HCT116 (cell line): Measurements from ENCODE around the gene DGKG. TPM values are rescaled to one million over a fixed set of nuclear protein-coding genes. Genes with fewer than 3 reads are reported as not detected.

Source experiments
- ATAC-seq: fragments of 200-7000 bp; cut with Tn5 transposase; 2 replicates; pipeline ENCODE4 v1.9.1; 2020; ENCODE audit warnings: mild to moderate bottlenecking, moderate library complexity
- BruUV-seq: library from RNA; stranded (reverse); fragments of 400-500 nt; replicated peaks from 2 replicates; lab custom pipeline; 2021; lab: Mats Ljungman, UMichigan
- CTCF ChIA-PET: fragments of 300-600 bp; sonication (Branson Sonifier 250); formaldehyde crosslinking; loops from one replicate; lab custom pipeline; 2021; ENCODE audit warnings: antibody characterized with exemption; lab: Charles Lee
- POLR2A ChIA-PET: fragments of 300-600, 350-600 bp; sonication (Branson Sonifier 250); formaldehyde crosslinking; loops from one replicate; lab custom pipeline; 2021; ENCODE audit warnings: antibody characterized with exemption; lab: Charles Lee
- RAD21 ChIA-PET, 2 experiments: fragments of 300-600 bp; sonication (Branson Sonifier 250); formaldehyde crosslinking; loops; one replicate each; lab custom pipeline; 2023; ENCODE audit warnings: low total read pairs in 2 of 2; ENCODE audit not compliant: uncharacterized antibody in 2 of 2, unreplicated experiment in 2 of 2, low non-redundant PET in 1 of 2; lab: Charles Lee
- DNase-seq: peaks from one replicate; pipeline ENCODE4 v3.0.0-alpha.2; 2010; ENCODE audit warnings: low read depth, low spot score
- H2AFZ ChIP-seq: fragments of 200-600 bp; shearing (Covaris generic), sonication (generic); 2 replicates; pipeline ENCODE4 v1.6.1; 2017; ENCODE audit warnings: low read depth, mixed run types, mixed read lengths, antibody characterized with exemption, low read length; ENCODE audit not compliant: poor library complexity, severe bottlenecking
- H3K27ac ChIP-seq: 2 replicates; pipeline ENCODE4 v1.5.1; 2012; ENCODE audit warnings: low read depth, low read length
- H3K27me3 ChIP-seq: fragments of 200-600 bp; sonication (generic); 2 replicates; pipeline ENCODE4 v1.6.1; 2016; ENCODE audit warnings: mixed run types, low read length, mixed read lengths; ENCODE audit not compliant: insufficient read depth
- H3K36me3 ChIP-seq, 2 experiments: fragments of 200-500 bp in 1 of 2; fragments of 200-600 bp in 1 of 2; sonication (Bioruptor generic) in 1 of 2; sonication (generic) in 1 of 2; 2 replicates each; pipeline versions ENCODE4 v1.5.1 to v1.6.1; 2014 to 2016; ENCODE audit warnings: low read length in 2 of 2, inconsistent platforms in 1 of 2, mixed read lengths in 1 of 2, mixed run types in 1 of 2; ENCODE audit not compliant: insufficient read depth in 2 of 2, control insufficient read depth in 1 of 2
- H3K4me1 ChIP-seq, 2 experiments: fragments of 200-600 bp in 1 of 2; sonication (generic) in 1 of 2; 2 replicates each; pipeline versions ENCODE4 v1.5.1 to v1.6.1; 2012 to 2017; ENCODE audit warnings: low read length in 2 of 2, inconsistent platforms in 1 of 2, mild to moderate bottlenecking in 1 of 2, mixed read lengths in 1 of 2, mixed run types in 1 of 2, moderate library complexity in 1 of 2; ENCODE audit not compliant: insufficient read depth in 2 of 2, control insufficient read depth in 1 of 2
- H3K4me2 ChIP-seq: fragments of 200-600 bp; sonication (generic); 2 replicates; pipeline ENCODE4 v1.6.1; 2017; ENCODE audit warnings: mixed run types, low read length, mixed read lengths
- H3K4me3 ChIP-seq, 2 experiments: fragments of 200-600 bp in 1 of 2; sonication (generic) in 1 of 2; replicated peaks in 1 of 2; 2 replicates each; pipeline ENCODE4 v1.5.1; 2011 to 2016; ENCODE audit warnings: low read length in 2 of 2, control low read depth in 1 of 2, low read depth in 1 of 2, mild to moderate bottlenecking in 1 of 2, mixed read lengths in 1 of 2, mixed run types in 1 of 2
- H3K79me2 ChIP-seq: fragments of 200-600 bp; sonication (generic); 2 replicates; pipeline ENCODE4 v1.6.1; 2017; ENCODE audit warnings: mild to moderate bottlenecking, mixed run types, low read length, moderate library complexity, mixed read lengths; ENCODE audit not compliant: insufficient read depth
- H3K9ac ChIP-seq: fragments of 200-600 bp; sonication (generic); 2 replicates; pipeline ENCODE4 v1.6.1; 2016; ENCODE audit warnings: low read length, mixed read lengths
- H3K9me2 ChIP-seq: fragments of 200-600 bp; sonication (generic), shearing (Covaris generic); 2 replicates; pipeline ENCODE4 v1.6.1; 2017; ENCODE audit warnings: mixed run types, mild to moderate bottlenecking, moderate library complexity; ENCODE audit not compliant: insufficient read depth
- H3K9me3 ChIP-seq, 2 experiments: fragments of 200-500 bp in 1 of 2; fragments of 200-600 bp in 1 of 2; sonication (Bioruptor generic) in 1 of 2; sonication (generic) in 1 of 2; 2 replicates each; pipeline ENCODE4 v1.6.1; 2014 to 2017; ENCODE audit warnings: low read length in 2 of 2, mixed read lengths in 2 of 2, inconsistent platforms in 1 of 2, low read depth in 1 of 2, mild to moderate bottlenecking in 1 of 2, mixed run types in 1 of 2, moderate library complexity in 1 of 2; ENCODE audit not compliant: control insufficient read depth in 1 of 2, insufficient read depth in 1 of 2
- H4K20me1 ChIP-seq: fragments of 200-600 bp; sonication (generic), shearing (Covaris generic); 2 replicates; pipeline ENCODE4 v1.6.1; 2017; ENCODE audit warnings: mixed run types, mild to moderate bottlenecking, moderate library complexity; ENCODE audit not compliant: insufficient read depth
- ATF3 ChIP-seq: IDR thresholded peaks from 2 replicates; pipeline ENCODE4 v1.6.1; 2012
- CBX3 ChIP-seq: IDR thresholded peaks from 2 replicates; pipeline ENCODE4 v1.6.1; 2012; ENCODE audit warnings: low read depth
- CEBPB ChIP-seq: IDR thresholded peaks from 2 replicates; pipeline ENCODE4 v1.6.1; 2012; ENCODE audit warnings: low read depth
- EZH2 ChIP-seq: fragments of 200-600 bp; sonication (generic); IDR thresholded peaks from 2 replicates; pipeline ENCODE4 v1.6.1; 2017; ENCODE audit warnings: antibody characterized with exemption, mixed run types
- EZH2phosphoT487 ChIP-seq: fragments of 200-600 bp; IDR thresholded peaks from 2 replicates; pipeline ENCODE4 v1.6.1; 2018; ENCODE audit warnings: antibody characterized with exemption, borderline replicate concordance
- FOSL1 ChIP-seq: IDR thresholded peaks from 2 replicates; pipeline ENCODE4 v1.6.1; 2012; ENCODE audit warnings: low read depth
- POLR2A ChIP-seq: IDR thresholded peaks from 2 replicates; pipeline ENCODE4 v1.7.0; 2011; ENCODE audit warnings: borderline replicate concordance; ENCODE audit not compliant: insufficient read depth, insufficient read length; ENCODE audit errors: extremely low read depth
- RAD21 ChIP-seq: IDR thresholded peaks from 2 replicates; pipeline ENCODE4 v1.6.1; 2012; ENCODE audit warnings: low read depth, mild to moderate bottlenecking
- REST ChIP-seq: IDR thresholded peaks from 2 replicates; pipeline ENCODE4 v1.6.1; 2012; ENCODE audit warnings: low read depth
- SIN3A ChIP-seq: IDR thresholded peaks from 2 replicates; pipeline ENCODE4 v1.6.1; 2012; ENCODE audit warnings: low read depth
- SRF ChIP-seq: IDR thresholded peaks from 2 replicates; pipeline ENCODE4 v1.6.1; 2012; ENCODE audit warnings: low read depth
- YY1 ChIP-seq: IDR thresholded peaks from 2 replicates; pipeline ENCODE4 v1.6.1; 2011; ENCODE audit warnings: low read length, low read depth, moderate library complexity, mild to moderate bottlenecking; ENCODE audit not compliant: insufficient replicate concordance; ENCODE audit errors: extremely low read depth
- ZFX ChIP-seq: fragments of 450-650 bp; IDR thresholded peaks from 2 replicates; pipeline ENCODE4 v1.6.1; 2017
- ZNF274 ChIP-seq: fragments of 200-500 bp; sonication (Bioruptor generic); IDR thresholded peaks from 2 replicates; pipeline ENCODE4 v1.6.1; 2014; ENCODE audit warnings: mild to moderate bottlenecking, low read depth, low read length, inconsistent platforms
- intact Hi-C: fragments of 100-400 bp; cut with micrococcal nuclease; formaldehyde crosslinking; loops from 2 replicates; pipeline ENCODE4 v1.10.0; 2022
- total RNA-seq: library from RNA; stranded (reverse); gene quantifications from one replicate; pipeline ENCODE4 v1.2.1, GENCODE V29; 2021; ENCODE audit not compliant: unreplicated experiment

DGKG gene
- total RNA-seq, 1 experiment from 2014 or later = 4.8 TPM

- H3K79me2 ChIP-seq = no peaks in the 10 kb centered on the region
- no TSS peak for BruUV-seq
- no peak for ATAC-seq
- no peak overlapping the region for H3K4me2 ChIP-seq
- POLR2A ChIA-PET = no interaction called here
- intact Hi-C loops = no loop called here
- no peaks in the 10 kb centered on the region for H3K9me3 ChIP-seq
- no peak overlapping the region for H3K27ac ChIP-seq
- H3K4me3 ChIP-seq = no peak overlapping the region
- H3K9ac ChIP-seq = no peak overlapping the region
- TF ChIP-seq SIN3A (no peak), EZH2phosphoT487 (no peak), EZH2 (no peak), REST (no peak), CEBPB (no peak), ATF3 (no peak), FOSL1 (no peak), SRF (no peak), ZFX (no peak), POLR2A (no peak), ZNF274 (no peak), RAD21 (no peak), YY1 (no peak), CBX3 (no peak)
- no peaks in the 10 kb centered on the region for H3K36me3 ChIP-seq
- no peak overlapping the region for H2AFZ ChIP-seq
- RAD21 ChIA-PET = no interaction called here
- CTCF ChIA-PET = no interaction called here
- H3K9me2 ChIP-seq = no peaks in the 10 kb centered on the region
- no peaks in the 10 kb centered on the region for H4K20me1 ChIP-seq
- no peak for DNase-seq
- no peaks in the 10 kb centered on the region for H3K4me1 ChIP-seq
- H3K27me3 ChIP-seq = peaks cover 52% of the 10 kb centered on the region
These were observed 730 bp downstream of the DGKG start for GRCh38 chr3:186361246-186361761.
